Cardiac fibroblast (primary cell): ENCODE results near the gene DPH7.

Experiments used
- DNase-seq, 2 donors: peaks; one replicate each; pipeline versions ENCODE4 v3.0.0 to v3.0.0-alpha.2; 2010; ENCODE audit warnings: low read depth in 2 of 2
- H3K4me3 ChIP-seq, 2 donors: replicated peaks in 1 of 2; 1 replicate in 1 of 2; 2 replicates in 1 of 2; pipeline ENCODE4 v1.5.1; 2011; ENCODE audit warnings: low read depth in 2 of 2, low read length in 2 of 2, mild to moderate bottlenecking in 2 of 2, moderate library complexity in 1 of 2
- TF ChIP-seq, protein P1 (sequence below): IDR thresholded peaks from one replicate; pipeline ENCODE4 v1.5.1; 2011; ENCODE audit warnings: low read depth, mild to moderate bottlenecking, low read length, inconsistent platforms

Gene DPH7

DNA sequence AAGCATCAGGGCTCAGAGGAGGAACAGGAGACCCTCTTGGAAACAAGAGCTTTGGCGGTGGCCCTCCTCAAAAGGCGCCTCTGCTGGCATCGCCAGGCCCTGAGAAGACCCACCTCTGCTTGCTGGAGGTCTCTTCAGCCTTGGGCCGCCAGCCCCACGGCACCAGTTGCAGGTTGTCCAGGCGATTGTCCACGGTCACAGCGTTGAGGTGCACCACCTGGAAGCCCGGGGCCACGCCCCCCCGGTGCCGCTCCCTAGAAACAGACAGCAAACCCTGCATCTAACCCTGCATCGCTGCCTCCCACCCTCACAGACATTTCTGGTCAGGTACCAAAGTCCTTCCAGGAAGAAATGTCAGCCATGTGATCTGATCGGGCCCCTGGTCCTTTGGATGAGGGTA lies 8.1 kb upstream of the DPH7 start:
- TF ChIP-seq, protein P1, sequence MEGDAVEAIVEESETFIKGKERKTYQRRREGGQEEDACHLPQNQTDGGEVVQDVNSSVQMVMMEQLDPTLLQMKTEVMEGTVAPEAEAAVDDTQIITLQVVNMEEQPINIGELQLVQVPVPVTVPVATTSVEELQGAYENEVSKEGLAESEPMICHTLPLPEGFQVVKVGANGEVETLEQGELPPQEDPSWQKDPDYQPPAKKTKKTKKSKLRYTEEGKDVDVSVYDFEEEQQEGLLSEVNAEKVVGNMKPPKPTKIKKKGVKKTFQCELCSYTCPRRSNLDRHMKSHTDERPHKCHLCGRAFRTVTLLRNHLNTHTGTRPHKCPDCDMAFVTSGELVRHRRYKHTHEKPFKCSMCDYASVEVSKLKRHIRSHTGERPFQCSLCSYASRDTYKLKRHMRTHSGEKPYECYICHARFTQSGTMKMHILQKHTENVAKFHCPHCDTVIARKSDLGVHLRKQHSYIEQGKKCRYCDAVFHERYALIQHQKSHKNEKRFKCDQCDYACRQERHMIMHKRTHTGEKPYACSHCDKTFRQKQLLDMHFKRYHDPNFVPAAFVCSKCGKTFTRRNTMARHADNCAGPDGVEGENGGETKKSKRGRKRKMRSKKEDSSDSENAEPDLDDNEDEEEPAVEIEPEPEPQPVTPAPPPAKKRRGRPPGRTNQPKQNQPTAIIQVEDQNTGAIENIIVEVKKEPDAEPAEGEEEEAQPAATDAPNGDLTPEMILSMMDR = no peak
- no peak overlapping the region for H3K4me3 ChIP-seq
- no peak for DNase-seq

GRCh38 chr9:137583957-137584356 lies 5.2 kb upstream of the DPH7 start:
- no peak overlapping the region for H3K4me3 ChIP-seq
- TF ChIP-seq, protein P1 = no peak
- DNase-seq = no peak

DNA sequence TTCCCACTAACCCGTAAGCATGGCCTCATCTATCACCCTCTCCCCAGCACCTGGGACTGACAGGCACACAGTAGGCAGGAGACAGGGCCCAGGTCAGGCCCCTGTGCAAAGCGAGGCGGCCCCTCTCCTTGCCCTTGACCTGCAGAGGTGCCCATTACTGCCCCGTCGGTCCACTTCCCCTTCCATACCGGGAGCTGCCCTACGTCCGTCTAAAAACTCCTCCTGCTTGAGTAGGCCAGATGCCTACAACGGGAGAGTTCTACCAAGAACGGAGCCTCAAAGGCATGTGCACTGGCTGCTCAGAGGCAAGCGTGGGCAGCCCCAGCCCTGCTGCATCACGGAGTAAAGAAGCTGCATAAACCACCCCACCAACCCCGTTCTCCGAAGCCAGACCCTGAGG lies 4.6 kb upstream of the DPH7 start:
- DNase-seq = no peak
- TF ChIP-seq, protein P1 = no peak
- no peak overlapping the region for H3K4me3 ChIP-seq

DNA sequence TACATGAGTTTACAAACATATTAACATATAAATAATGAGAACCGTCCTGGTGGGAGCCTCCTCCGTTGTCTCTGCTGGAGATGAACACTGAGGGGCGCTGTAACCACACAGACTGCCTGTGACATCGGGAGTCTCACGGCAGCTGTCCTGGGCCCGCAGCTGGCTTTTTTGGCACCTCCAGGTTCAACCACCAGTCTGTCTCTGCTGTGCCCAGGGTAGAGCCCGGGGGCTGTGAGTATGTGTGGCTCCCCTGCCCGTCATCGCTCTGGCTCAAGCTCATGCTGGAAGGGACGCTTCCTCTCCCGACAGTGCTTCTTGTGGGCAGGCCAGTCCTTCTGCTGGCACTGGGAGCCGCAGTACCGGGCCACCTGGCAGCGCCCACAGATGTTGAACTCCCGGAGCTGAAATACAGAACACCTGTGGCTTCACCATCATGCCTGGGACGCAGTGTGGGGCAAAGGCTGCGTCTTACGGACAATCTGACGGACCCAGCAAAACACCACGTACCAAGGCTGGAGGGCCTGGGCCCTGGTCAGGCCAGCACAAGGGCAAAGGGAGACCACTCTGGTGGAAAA lies 3.6 kb upstream of the DPH7 start:
- DNase-seq = peak; percentile 12 to 25
- TF ChIP-seq, protein P1 = peak; percentile 29

GRCh38 chr9:137581361-137582285 lies 2.9 kb upstream of the DPH7 start:
- no peak overlapping the region for H3K4me3 ChIP-seq
- DNase-seq = no peak
- TF ChIP-seq, protein P1 = no peak

More for the DNA sequence above, 3.6 kb upstream of the DPH7 start:
- no peak overlapping the region for H3K4me3 ChIP-seq

DNA sequence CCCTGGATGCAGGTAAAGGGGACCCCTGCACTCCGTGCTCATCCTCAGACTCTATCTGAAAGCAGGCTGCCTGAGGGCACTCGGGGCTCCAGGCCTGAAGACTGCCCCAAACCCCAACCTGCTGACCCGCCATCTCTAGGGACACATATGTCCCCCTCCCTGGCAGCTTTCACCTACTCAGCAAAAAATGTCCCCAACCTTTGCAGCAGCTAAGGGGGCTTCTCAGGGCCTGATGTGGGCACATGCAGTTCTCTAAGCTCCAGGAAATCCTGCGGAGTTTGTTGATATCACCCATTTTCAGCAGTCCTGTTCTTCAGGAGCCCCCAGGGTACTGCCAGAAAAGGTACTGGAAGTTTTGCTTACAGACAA lies 2.2 kb upstream of the DPH7 start:
- TF ChIP-seq, protein P1 = no peak
- DNase-seq = no peak
- H3K4me3 ChIP-seq = no peak overlapping the region
